Activated CD4-positive, alpha-beta T cell treated with anti-CD3 and anti-CD28 coated beads for 36 hours (primary cell): ENCODE data around the gene GRM1. TPM values are rescaled to one million over a fixed set of nuclear protein-coding genes. Genes with fewer than 3 reads are reported as not detected.

Experiments
- ATAC-seq: fragments of 200-7000 bp; cut with Tn5 transposase; one replicate; pipeline ENCODE4 v1.10.0; 2021; ENCODE audit warnings: mild to moderate bottlenecking, moderate library complexity
- CTCF ChIA-PET: fragments of 350-600 bp; sonication (Branson Sonifier 250); formaldehyde crosslinking; loops from one replicate; lab custom pipeline; 2021; ENCODE audit warnings: antibody characterized with exemption; lab: Charles Lee
- POLR2A ChIA-PET: fragments of 350-600 bp; sonication (Branson Sonifier 250); formaldehyde crosslinking; loops from one replicate; lab custom pipeline; 2021; ENCODE audit warnings: antibody characterized with exemption, inconsistent platforms; lab: Charles Lee
- DNase-seq: peaks from one replicate; pipeline ENCODE4 v3.0.0-alpha.2; 2020
- H3K27ac Mint-ChIP-seq: one replicate; pipeline ENCODE4 v1.8.0; 2021; ENCODE audit warnings: mixed read lengths
- H3K27me3 Mint-ChIP-seq: one replicate; pipeline ENCODE4 v1.8.0; 2021; ENCODE audit warnings: mixed read lengths
- H3K36me3 Mint-ChIP-seq: one replicate; pipeline ENCODE4 v1.8.0; 2021; ENCODE audit warnings: low read depth, mixed read lengths
- H3K4me1 Mint-ChIP-seq: one replicate; pipeline ENCODE4 v1.8.0; 2021; ENCODE audit warnings: mixed read lengths
- H3K4me3 Mint-ChIP-seq: one replicate; pipeline ENCODE4 v1.8.0; 2021; ENCODE audit warnings: mild to moderate bottlenecking, moderate library complexity, mixed read lengths
- H3K9me3 Mint-ChIP-seq: one replicate; pipeline ENCODE4 v1.8.0; 2021; ENCODE audit warnings: low read depth, mixed read lengths
- intact Hi-C, 2 experiments: fragments of 100-400 bp; cut with DNase I in 1 of 2; cut with micrococcal nuclease in 1 of 2; formaldehyde crosslinking; loops; one replicate each; pipeline versions ENCODE4 v1.14.2 to v1.15.1; 2022 to 2024; cut with DNase I, micrococcal nuclease
- total RNA-seq, 2 experiments: library from RNA; stranded (reverse); gene quantifications; one replicate each; pipeline ENCODE4 v1.2.3, GENCODE V29; 2021

GRM1 gene
- total RNA-seq, 2 experiments from 2014 or later = not detected

GRCh38 chr6:146100776-146101175 is 71.9 kb downstream of the GRM1 start:
- peaks cover 7% of the 10 kb centered on the region for H3K27me3 Mint-ChIP-seq
- ChIA-PET POLR2A (no interaction called here), CTCF (interaction anchor here (0.6 kb wide), 1 partner anchor 1615 kb away, joined by 3 read pairs; no protein-coding TSS in a partner anchor)
- intact Hi-C loops = no loop called here
- no peaks in the 10 kb centered on the region for H3K4me1 Mint-ChIP-seq
- no peak overlapping the region for H3K27ac Mint-ChIP-seq
- ATAC-seq (no peak), DNase-seq (no peak)
- no peaks in the 10 kb centered on the region for H3K9me3 Mint-ChIP-seq
- no peaks in the 10 kb centered on the region for H3K36me3 Mint-ChIP-seq
- no peak overlapping the region for H3K4me3 Mint-ChIP-seq

DNA sequence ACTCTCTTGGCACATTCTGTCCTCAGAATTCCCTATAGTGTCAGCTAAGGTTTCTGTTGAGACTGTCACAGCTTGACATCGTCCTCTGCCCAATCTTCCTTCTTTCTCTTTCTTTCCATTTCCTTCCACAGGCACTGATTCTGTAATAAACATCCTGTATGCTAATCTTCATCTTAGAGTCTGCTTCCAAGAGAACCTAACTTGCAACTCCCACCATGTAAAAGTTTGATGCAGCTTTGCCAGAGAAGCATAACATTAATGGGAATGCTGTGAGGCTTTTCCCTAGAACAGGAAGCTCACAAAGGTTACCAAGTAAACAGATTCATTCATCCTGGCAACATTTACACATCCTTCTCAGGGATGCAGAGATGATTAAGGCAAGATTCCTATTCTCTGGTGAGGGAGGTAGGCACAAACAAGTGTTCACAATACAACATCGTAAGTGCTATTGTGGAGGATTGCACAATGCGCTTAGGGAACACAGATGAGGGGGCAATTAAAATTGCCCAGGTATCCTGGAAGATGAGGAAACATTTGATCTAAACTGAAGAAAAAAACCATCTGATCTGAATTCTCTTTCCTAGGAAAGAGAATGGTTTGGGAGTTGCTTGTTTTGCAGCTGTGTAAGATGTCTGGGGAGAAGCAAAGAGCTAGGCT is 74.7 kb downstream of the GRM1 start:
- Mint-ChIP-seq H3K36me3 (no peaks in the 10 kb centered on the region), H3K9me3 (no peaks in the 10 kb centered on the region), H3K27me3 (peaks cover 7% of the 10 kb centered on the region), H3K27ac (no peak overlapping the region), H3K4me3 (no peak overlapping the region), H3K4me1 (no peaks in the 10 kb centered on the region)
- ATAC-seq (no peak), DNase-seq (no peak)
- CTCF ChIA-PET = no interaction called here
- intact Hi-C loops = no loop called here
- POLR2A ChIA-PET = no interaction called here

GRCh38 chr6:146106532-146106931 is 77.7 kb downstream of the GRM1 start:
- no peak for ATAC-seq
- H3K4me1 Mint-ChIP-seq = no peaks in the 10 kb centered on the region
- ChIA-PET POLR2A (no interaction called here), CTCF (no interaction called here)
- H3K36me3 Mint-ChIP-seq = no peaks in the 10 kb centered on the region
- no peak overlapping the region for H3K4me3 Mint-ChIP-seq
- no peak overlapping the region for H3K27ac Mint-ChIP-seq
- no peaks in the 10 kb centered on the region for H3K9me3 Mint-ChIP-seq
- H3K27me3 Mint-ChIP-seq = peaks cover 10% of the 10 kb centered on the region
- intact Hi-C loops = no loop called here
- no peak for DNase-seq

DNA sequence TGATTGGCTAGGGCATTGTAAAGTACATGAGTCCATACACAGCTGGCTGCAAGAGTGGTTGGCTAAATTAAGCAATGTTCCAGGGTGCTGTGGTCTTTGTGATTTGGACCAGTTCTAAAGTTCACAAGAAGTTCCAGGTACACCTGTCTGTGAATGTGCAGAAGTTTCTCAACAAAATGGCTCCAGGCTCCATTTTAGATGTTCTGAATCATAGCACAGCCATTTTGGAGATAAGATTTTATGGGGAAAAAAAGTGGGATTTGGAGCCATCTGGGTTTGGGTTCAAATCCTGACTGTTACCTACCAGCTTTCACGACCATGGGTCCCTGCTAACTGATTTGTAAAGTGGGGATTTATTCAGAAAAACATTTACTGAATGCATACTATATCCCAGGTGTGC is 82.1 kb downstream of the GRM1 start:
- DNase-seq (no peak), ATAC-seq (no peak)
- intact Hi-C loops = no loop called here
- H3K9me3 Mint-ChIP-seq = no peaks in the 10 kb centered on the region
- peaks cover 3% of the 10 kb centered on the region for H3K27me3 Mint-ChIP-seq
- ChIA-PET CTCF (no interaction called here), POLR2A (no interaction called here)
- H3K27ac Mint-ChIP-seq = no peak overlapping the region
- no peaks in the 10 kb centered on the region for H3K36me3 Mint-ChIP-seq
- H3K4me1 Mint-ChIP-seq = no peaks in the 10 kb centered on the region
- H3K4me3 Mint-ChIP-seq = no peak overlapping the region

- intact Hi-C loops = no loop called here
- ChIA-PET CTCF (no interaction called here), POLR2A (no interaction called here)
- Mint-ChIP-seq H3K9me3 (no peaks in the 10 kb centered on the region), H3K27me3 (peaks cover 3% of the 10 kb centered on the region), H3K27ac (no peak overlapping the region), H3K4me1 (no peaks in the 10 kb centered on the region), H3K36me3 (no peaks in the 10 kb centered on the region), H3K4me3 (no peak overlapping the region)
- ATAC-seq (peak; percentile 30), DNase-seq (no peak)
These were observed 83.1 kb downstream of the GRM1 start for GRCh38 chr6:146111881-146112450.

- intact Hi-C loops = no loop called here
- no peak overlapping the region for H3K4me3 Mint-ChIP-seq
- no peak overlapping the region for H3K27ac Mint-ChIP-seq
- no peaks in the 10 kb centered on the region for H3K4me1 Mint-ChIP-seq
- POLR2A ChIA-PET = no interaction called here
- ATAC-seq (no peak), DNase-seq (no peak)
- no peaks in the 10 kb centered on the region for H3K36me3 Mint-ChIP-seq
- H3K9me3 Mint-ChIP-seq = no peaks in the 10 kb centered on the region
- CTCF ChIA-PET = no interaction called here
- H3K27me3 Mint-ChIP-seq = peaks cover 3% of the 10 kb centered on the region
These were observed 84.3 kb downstream of the GRM1 start for GRCh38 chr6:146113084-146113623.

GRCh38 chr6:146123616-146124015 is 94.8 kb downstream of the GRM1 start:
- ChIA-PET POLR2A (no interaction called here), CTCF (interaction anchor here (0.7 kb wide), 1 partner anchor 238 kb away, joined by 3 read pairs; no protein-coding TSS in a partner anchor)
- Mint-ChIP-seq H3K9me3 (no peaks in the 10 kb centered on the region), H3K27ac (no peak overlapping the region), H3K4me1 (no peaks in the 10 kb centered on the region), H3K36me3 (no peaks in the 10 kb centered on the region), H3K4me3 (no peak overlapping the region), H3K27me3 (peaks cover 2% of the 10 kb centered on the region)
- ATAC-seq (no peak), DNase-seq (no peak)
- intact Hi-C loops = no loop called here

GRCh38 chr6:146127447-146128215 is 98.8 kb downstream of the GRM1 start:
- POLR2A ChIA-PET = interaction anchor here (0.6 kb wide), 1 partner anchor 161 kb away, joined by 3 read pairs; no protein-coding TSS in a partner anchor
- no peak for DNase-seq
- no peaks in the 10 kb centered on the region for H3K4me1 Mint-ChIP-seq
- no peak for ATAC-seq
- no peaks in the 10 kb centered on the region for H3K36me3 Mint-ChIP-seq
- no peak overlapping the region for H3K4me3 Mint-ChIP-seq
- CTCF ChIA-PET = interaction anchor here (0.6 kb wide), 1 partner anchor 78 kb away, joined by 3 read pairs; no protein-coding TSS in a partner anchor
- peaks cover 2% of the 10 kb centered on the region for H3K27me3 Mint-ChIP-seq
- H3K9me3 Mint-ChIP-seq = no peaks in the 10 kb centered on the region
- H3K27ac Mint-ChIP-seq = no peak overlapping the region
- intact Hi-C loops = no loop called here

DNA sequence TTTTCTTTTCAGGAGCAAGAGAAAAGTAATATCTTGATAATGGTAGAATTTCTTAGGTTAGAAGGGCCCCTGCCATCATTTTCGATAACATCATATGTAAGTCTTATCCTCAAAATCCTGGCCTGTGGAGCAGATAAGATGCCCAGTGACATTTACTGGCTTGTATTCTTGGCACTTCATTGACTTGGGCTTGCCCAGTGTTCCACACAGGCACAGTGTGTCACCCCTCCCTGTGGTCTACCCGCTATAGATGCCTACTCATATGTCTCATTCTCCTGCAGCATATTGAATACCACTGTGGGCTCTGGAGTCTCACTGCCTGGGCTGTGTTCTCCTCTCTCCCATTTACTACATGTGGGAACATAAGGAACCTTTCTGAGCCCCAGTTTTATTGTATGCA is 105.0 kb downstream of the GRM1 start:
- Mint-ChIP-seq H3K9me3 (peaks cover 3% of the 10 kb centered on the region), H3K27ac (no peak overlapping the region), H3K4me3 (no peak overlapping the region), H3K36me3 (no peaks in the 10 kb centered on the region), H3K27me3 (no peaks in the 10 kb centered on the region), H3K4me1 (no peaks in the 10 kb centered on the region)
- DNase-seq (no peak), ATAC-seq (no peak)
- ChIA-PET POLR2A (no interaction called here), CTCF (no interaction called here)
- intact Hi-C loops = no loop called here

DNA sequence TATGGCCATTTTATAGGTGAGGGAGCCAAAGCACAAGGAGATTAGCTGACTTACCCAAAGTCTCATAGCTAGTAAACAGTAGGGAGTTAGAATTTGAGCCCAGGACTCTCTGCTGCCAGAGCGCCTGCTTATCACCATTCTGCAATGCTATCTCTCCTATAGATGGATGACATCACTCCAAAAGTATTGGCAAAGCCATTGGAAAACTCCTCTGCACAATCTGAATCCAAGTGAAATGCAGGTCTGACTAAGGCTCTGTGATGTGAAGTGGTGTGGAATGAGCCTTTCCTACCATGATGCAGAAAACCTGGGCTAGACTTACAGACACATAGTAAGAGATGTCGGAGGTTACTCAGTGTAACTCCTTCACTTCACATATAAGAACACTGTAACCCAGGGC is 106.3 kb downstream of the GRM1 start:
- Mint-ChIP-seq H3K4me3 (no peak overlapping the region), H3K27me3 (peaks cover 2% of the 10 kb centered on the region), H3K27ac (no peak overlapping the region), H3K9me3 (peaks cover 3% of the 10 kb centered on the region), H3K4me1 (no peaks in the 10 kb centered on the region), H3K36me3 (no peaks in the 10 kb centered on the region)
- ChIA-PET POLR2A (no interaction called here), CTCF (interaction anchor here (0.6 kb wide), 1 partner anchor 1906 kb away, joined by 3 read pairs; no protein-coding TSS in a partner anchor)
- no peak for DNase-seq
- no peak for ATAC-seq
- intact Hi-C loops = no loop called here

DNA sequence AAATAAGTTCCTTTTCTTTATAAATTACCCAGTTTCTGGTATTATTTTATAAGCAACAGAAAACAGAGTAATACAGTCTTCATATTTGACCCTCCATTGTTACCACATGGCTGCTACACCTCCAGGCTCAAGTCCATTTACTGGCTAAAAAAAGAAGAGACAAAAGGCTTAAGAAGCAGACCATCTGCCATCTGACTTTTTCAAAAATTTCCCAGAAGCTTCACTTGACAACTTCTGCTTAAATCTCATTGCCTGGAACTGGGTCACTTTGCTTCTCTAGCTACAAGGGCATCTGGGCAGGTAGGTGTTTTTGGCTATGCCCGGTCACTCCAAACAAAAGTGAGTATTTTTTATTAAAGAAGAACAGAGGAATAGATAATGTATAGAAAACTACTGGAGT is 118.0 kb downstream of the GRM1 start:
- ChIA-PET POLR2A (no interaction called here), CTCF (no interaction called here)
- no peaks in the 10 kb centered on the region for H3K36me3 Mint-ChIP-seq
- no peak overlapping the region for H3K27ac Mint-ChIP-seq
- no peaks in the 10 kb centered on the region for H3K4me1 Mint-ChIP-seq
- no peaks in the 10 kb centered on the region for H3K9me3 Mint-ChIP-seq
- intact Hi-C loops = no loop called here
- DNase-seq = no peak
- no peak for ATAC-seq
- no peak overlapping the region for H3K4me3 Mint-ChIP-seq
- H3K27me3 Mint-ChIP-seq = peaks cover 6% of the 10 kb centered on the region
